ENCODE data around the gene KCNMA1.

GRCh38 chr10:77667426-77668324 lies 30.1 kb upstream of the KCNMA1 start:
- no peak for TF ChIP-seq CTCF (IDR thresholded peaks at IDR 0.05 in 8 of 11, conservative IDR thresholded peaks at IDR 0.05 in 3 of 11)
- no peak for TF ChIP-seq POLR2A (IDR thresholded peaks at IDR 0.05)
- TF ChIP-seq POLR2AphosphoS5 (IDR thresholded peaks at IDR 0.05), result no peak
